ENCODE measurements around the gene KLRC4. TPM values are rescaled to one million over a fixed set of nuclear protein-coding genes. Genes with fewer than 3 reads are reported as not detected.
A peak's percentile ranks its signal among the peaks of the same experiment; 100 is the strongest.

The KLRC4 gene
- total RNA-seq, 2 experiments from 2014 or later = 3.6 to 4.9 TPM

- Mint-ChIP-seq H3K27me3 (ENCODE audit: low read depth) (no peaks in the 10 kb centered on the region), H3K27ac (peak overlapping the region; percentile 71), H3K4me3 (no peak overlapping the region), H3K4me1 (ENCODE audit: low read depth) (peaks cover 40% of the 10 kb centered on the region), H3K9me3 (ENCODE audit: insufficient read depth) (peaks cover 5% of the 10 kb centered on the region), H3K36me3 (ENCODE audit: low read depth) (peaks cover 64% of the 10 kb centered on the region)
- DNase-seq = no peak
- POLR2A ChIA-PET = no interaction called here
- CTCF ChIA-PET = interaction anchor here (0.8 kb wide), 1 partner anchor 9 kb away, joined by 3 read pairs; no protein-coding TSS in a partner anchor
- no peak for ATAC-seq
These were observed 51.4 kb downstream of the KLRC4 start for GRCh38 chr12:10358131-10358530.

Other genes starting within 250 kb of the KLRC4 start
- gene OLR1, start 237.6 kb downstream of the KLRC4 start, total RNA-seq = not detected
- gene TMEM52B, start 230.7 kb downstream of the KLRC4 start, total RNA-seq = not detected
- gene GABARAPL1, start 196.9 kb downstream of the KLRC4 start, total RNA-seq = 10 to 100 TPM; 15.1 to 17.0 TPM
- 1 to 10 TPM; 7.6 to 8.8 TPM for gene KLRD1, start 101.9 kb downstream of the KLRC4 start, total RNA-seq
- gene KLRK1, start 19.7 kb downstream of the KLRC4 start, total RNA-seq = 100 to 1,000 TPM; 117 to 123 TPM
- 1 to 10 TPM; 1.3 to 2.1 TPM for gene KLRC3, start 10.8 kb upstream of the KLRC4 start, total RNA-seq
- 1 to 10 TPM; 1.6 to 1.7 TPM for gene KLRC2, start 26.3 kb upstream of the KLRC4 start, total RNA-seq
- gene KLRC1, start 43.6 kb upstream of the KLRC4 start, total RNA-seq = 1 to 10 TPM; 4.9 to 5.0 TPM
- 1 to 10 TPM; 1.8 to 2.3 TPM for gene EIF2S3B, start 96.1 kb upstream of the KLRC4 start, total RNA-seq
- 10 to 100 TPM; 73.9 to 76.9 TPM for gene MAGOHB, start 203.9 kb upstream of the KLRC4 start, total RNA-seq